Pancreas (tissue), 10 donors: ENCODE data around the gene SLC6A3. TPM values are rescaled to one million over a fixed set of nuclear protein-coding genes. Genes with fewer than 3 reads are reported as not detected.

ENCODE experiments used
- ATAC-seq, 4 donors: fragments of 200-7000 bp; cut with Tn5 transposase; one replicate each; pipeline versions ENCODE4 v1.8.0 to v1.9.1; 2020; ENCODE audit warnings: mild to moderate bottlenecking in 4 of 4, moderate library complexity in 4 of 4
- DNase-seq, 6 donors: peaks; one replicate each; pipeline ENCODE4 v3.0.0-alpha.2; 2020
- FAIRE-seq: peaks from 2 replicates; lab custom pipeline; 2012; peaks lifted over from hg19 to GRCh38; lab: Jason Lieb, UNC
- H3K27ac ChIP-seq, 4 donors: fragments of 200-600 bp; sonication (generic); 1 replicate in 3 of 4; 2 replicates in 1 of 4; pipeline versions ENCODE4 v1.5.0 to v1.8.0; 2020
- H3K27me3 ChIP-seq, 4 donors: fragments of 200-600 bp; one replicate each; pipeline ENCODE4 v1.8.0; 2021
- H3K36me3 ChIP-seq, 3 donors: fragments of 200-600 bp; sonication (generic) in 1 of 3; one replicate each; pipeline versions ENCODE4 v1.5.0 to v1.8.0; 2020 to 2021
- H3K4me1 ChIP-seq, 3 donors: fragments of 200-600 bp; one replicate each; pipeline ENCODE4 v1.8.0; 2021
- H3K4me3 ChIP-seq, 4 donors: fragments of 200-600 bp; sonication (generic) in 2 of 4; one replicate each; pipeline versions ENCODE4 v1.5.0 to v1.8.0; 2020 to 2021
- H3K9me3 ChIP-seq, 4 donors: fragments of 200-600 bp; one replicate each; pipeline ENCODE4 v1.8.0; 2021
- CTCF ChIP-seq, 4 donors: fragments of 200-600 bp; sonication (generic) in 3 of 4; IDR thresholded peaks; one replicate each; pipeline versions ENCODE4 v1.5.0 to v1.8.0; 2021; ENCODE audit warnings: antibody characterized with exemption in 4 of 4
- WGBS, 2 donors: extraction: QIAGEN DNeasy Blood & Tissue Kit; methylation state at CpG; one replicate each; pipeline ENCODE4 v1.1.7; 2013; 5-methylcytosine and 5-hydroxymethylcytosine counted together
- intact Hi-C, 3 donors: fragments of 100-400 bp; cut with DNase I; formaldehyde crosslinking; loops; one replicate each; pipeline versions ENCODE4 v1.11.1 to v1.14.2; 2022
- polyA plus RNA-seq, 2 donors: library from polyadenylated mRNA; stranded (reverse); fragments of 200-250 nt; gene quantifications; one replicate each; pipeline ENCODE4 v1.2.3, GENCODE V29; 2013
- total RNA-seq, 6 donors: library from RNA; stranded (reverse); fragmentation: NEBNext Ultra II Directional in 4 of 6; extraction: Animal tissue kit (Norgen Biotek cat#: 25700) in 4 of 6; gene quantifications; one replicate each; pipeline versions ENCODE4 v1.2.1 to v1.2.4, GENCODE V29; 2021 to 2023
- donor health status: healthy with polysubstance abuse.
- donor health status: DM: no; HTN: no; CAD: no; lungs with moderate emphysema.
- donor health status: DM: no; HTN: no; CAD: no.
- donor health status: control.
- donor health status: control.
- donor health status: Bipolar disorder and iron deficiency.
- donor health status: DM: yes; HTN: yes; CAD: no.
- donor health status: DM: no; HTN: no; CAD: no.
- donor health status: DM: no; HTN: no; CAD: no.
- donor health status: DM: yes; HTN: yes; CAD: no.

The SLC6A3 gene
- total and polyA plus RNA-seq, 8 donors, result not detected

- Histone ChIP-seq H3K27me3 (no peaks in the 10 kb centered on the region), H3K36me3 (peaks cover 0 to 3% (median 0%) of the 10 kb centered on the region in 3 donors), H3K4me1 (no peaks in the 10 kb centered on the region), H3K4me3 (no peak overlapping the region), H3K9me3 (no peaks in the 10 kb centered on the region), H3K27ac (no peak overlapping the region)
- FAIRE-seq (no peak), DNase-seq (no peak), ATAC-seq (no peak)
- TF ChIP-seq CTCF (IDR thresholded peaks at IDR 0.05), result no peak
- 88 to 92% methylated on average over 7 of the region's 7 CpGs for WGBS, 2 donors
- intact Hi-C loops, result no loop called here
These were observed 33.8 kb upstream of the SLC6A3 start for GRCh38 chr5:1479066-1479465.

- Histone ChIP-seq H3K4me3 (no peak overlapping the region), H3K4me1 (no peaks in the 10 kb centered on the region), H3K27ac (peak overlapping the region in 2 of 4 donors; percentile 2 to 37), H3K36me3 (peaks cover 0 to 3% (median 0%) of the 10 kb centered on the region in 3 donors), H3K9me3 (no peaks in the 10 kb centered on the region), H3K27me3 (no peaks in the 10 kb centered on the region)
- intact Hi-C loops, result no loop called here
- DNase-seq (peak in 1 of 6 donors; percentile 34), FAIRE-seq (no peak), ATAC-seq (no peak)
- no peak for TF ChIP-seq CTCF (IDR thresholded peaks at IDR 0.05)
- WGBS, 2 donors, result 87 to 92% methylated on average over 13 of the region's 13 CpGs
These were observed 33.2 kb upstream of the SLC6A3 start for GRCh38 chr5:1478271-1479035.

GRCh38 chr5:1477341-1477740, 32.1 kb upstream of the SLC6A3 start:
- H3K27me3 ChIP-seq, result no peaks in the 10 kb centered on the region
- no peaks in the 10 kb centered on the region for H3K9me3 ChIP-seq
- no peak for TF ChIP-seq CTCF (IDR thresholded peaks at IDR 0.05)
- H3K27ac ChIP-seq, result peak overlapping the region in 2 of 4 donors; percentile 6 to 17
- DNase-seq (peak in 3 of 6 donors; percentile 16 to 73 (median 50)), FAIRE-seq (no peak), ATAC-seq (peak in 3 of 4 donors; percentile 32 to 68 (median 44))
- H3K4me1 ChIP-seq, result no peaks in the 10 kb centered on the region
- H3K4me3 ChIP-seq, result no peak overlapping the region
- intact Hi-C loops, result no loop called here
- 91 to 94% methylated on average over 16 of the region's 16 CpGs for WGBS, 2 donors
- H3K36me3 ChIP-seq, result peaks cover 0 to 3% (median 0%) of the 10 kb centered on the region in 3 donors

- ATAC-seq, result no peak
- no peak for TF ChIP-seq CTCF (IDR thresholded peaks at IDR 0.05)
- no peaks in the 10 kb centered on the region for H3K4me1 ChIP-seq
- no peak overlapping the region for H3K4me3 ChIP-seq
- peak overlapping the region in 2 of 4 donors; percentile 6 to 17 for H3K27ac ChIP-seq
- peaks cover 0 to 3% (median 0%) of the 10 kb centered on the region in 3 donors for H3K36me3 ChIP-seq
- no peaks in the 10 kb centered on the region for H3K27me3 ChIP-seq
- no peaks in the 10 kb centered on the region for H3K9me3 ChIP-seq
- peak in 2 of 6 donors; percentile 29 to 44 for DNase-seq
- WGBS, 2 donors, result 92% methylated on average over 11 of the region's 11 CpGs
- intact Hi-C loops, result no loop called here
- no peak for FAIRE-seq
These were observed 31.7 kb upstream of the SLC6A3 start for GRCh38 chr5:1476967-1477310.
